GM04504 (cell line): ENCODE data around the gene GPSM3.

Experiments used
- DNase-seq: peaks from one replicate; pipeline ENCODE4 v3.0.0-alpha.2; 2012; ENCODE audit warnings: low read depth

The GPSM3 gene

GRCh38 chr6:32173051-32173727 is 19.3 kb downstream of the GPSM3 start:
- no peak for DNase-seq

- no peak for DNase-seq
These were observed 21.2 kb downstream of the GPSM3 start for GRCh38 chr6:32171234-32171633.

- no peak for DNase-seq
These were observed 22.1 kb downstream of the GPSM3 start for GRCh38 chr6:32170294-32170693.

GRCh38 chr6:32168807-32169591 is 23.4 kb downstream of the GPSM3 start:
- no peak for DNase-seq

- no peak for DNase-seq
These were observed 24.1 kb downstream of the GPSM3 start for GRCh38 chr6:32168350-32168749.

- no peak for DNase-seq
These were observed 24.6 kb downstream of the GPSM3 start for GRCh38 chr6:32167761-32168262.

- DNase-seq: no peak
These were observed 25.2 kb downstream of the GPSM3 start for GRCh38 chr6:32167154-32167760.

GRCh38 chr6:32166411-32167061 is 25.9 kb downstream of the GPSM3 start:
- DNase-seq: no peak

- DNase-seq: no peak
These were observed 28.1 kb downstream of the GPSM3 start, which contains the start of gene EGFL8 for GRCh38 chr6:32164295-32164694. Gene EGFL8 (plus strand): TSS chr6:32164595. CDS start chr6:32166166, 1,571 bp downstream.

GRCh38 chr6:32163559-32164258 is 28.7 kb downstream of the GPSM3 start:
- DNase-seq: no peak

GRCh38 chr6:32158052-32158451 is 34.4 kb downstream of the GPSM3 start:
- DNase-seq: no peak

- no peak for DNase-seq
These were observed 35.6 kb downstream of the GPSM3 start for GRCh38 chr6:32156891-32157290.

- DNase-seq: no peak
These were observed 37.8 kb downstream of the GPSM3 start for GRCh38 chr6:32154514-32155161.

GRCh38 chr6:32153564-32154513 is 38.6 kb downstream of the GPSM3 start, which contains the start of gene PPT2:
Gene PPT2 (plus strand): TSS chr6:32154141. CDS start chr6:32154595, 454 bp downstream.
- DNase-seq: peak; percentile 78

- no peak for DNase-seq
These were observed 39.5 kb downstream of the GPSM3 start for GRCh38 chr6:32152769-32153563.

GRCh38 chr6:32151863-32152768 is 40.3 kb downstream of the GPSM3 start, which contains the start of gene PRRT1:
Gene PRRT1 (minus strand): TSS chr6:32151939. CDS start chr6:32151827, 112 bp downstream.
- DNase-seq: no peak

- no peak for DNase-seq
These were observed 41.1 kb downstream of the GPSM3 start for GRCh38 chr6:32151181-32151862.
